ENCODE results near the gene CPVL.

CPVL gene

GRCh38 chr7:28984631-28985030 lies 161.7 kb downstream of the CPVL start:
- TF ChIP-seq ZFX (IDR thresholded peaks at IDR 0.05) (no peak), CTCF (conservative IDR thresholded peaks at IDR 0.05) (no peak)
- H3K27ac ChIP-seq: no peak overlapping the region

DNA sequence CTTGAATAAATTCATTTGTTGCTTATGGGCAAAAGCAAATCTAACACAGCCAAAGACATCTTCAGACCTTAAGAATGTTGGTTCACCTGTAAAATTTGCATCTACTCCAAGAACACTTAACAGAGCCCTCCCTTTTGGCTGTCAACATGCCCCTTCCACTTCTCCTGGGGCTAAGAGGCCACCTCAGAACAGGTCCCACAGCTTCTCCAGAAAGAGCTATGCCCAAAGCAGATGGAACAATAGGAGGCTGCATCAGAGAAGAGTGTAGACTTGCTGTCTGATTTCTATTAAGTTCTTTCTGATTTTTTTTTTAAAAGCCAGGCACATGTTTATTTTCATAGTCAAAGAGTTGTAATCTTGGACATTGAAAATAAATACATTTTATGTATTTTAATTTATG lies 162.1 kb downstream of the CPVL start:
- no peak for TF ChIP-seq ZFX (IDR thresholded peaks at IDR 0.05)
- TF ChIP-seq CTCF (conservative IDR thresholded peaks at IDR 0.05): no peak
- no peak overlapping the region for H3K27ac ChIP-seq

- H3K27ac ChIP-seq: no peak overlapping the region
- no peak for TF ChIP-seq CTCF (conservative IDR thresholded peaks at IDR 0.05)
- TF ChIP-seq ZFX (IDR thresholded peaks at IDR 0.05): no peak
Observed at GRCh38 chr7:28983396-28984190, 162.7 kb downstream of the CPVL start.

DNA sequence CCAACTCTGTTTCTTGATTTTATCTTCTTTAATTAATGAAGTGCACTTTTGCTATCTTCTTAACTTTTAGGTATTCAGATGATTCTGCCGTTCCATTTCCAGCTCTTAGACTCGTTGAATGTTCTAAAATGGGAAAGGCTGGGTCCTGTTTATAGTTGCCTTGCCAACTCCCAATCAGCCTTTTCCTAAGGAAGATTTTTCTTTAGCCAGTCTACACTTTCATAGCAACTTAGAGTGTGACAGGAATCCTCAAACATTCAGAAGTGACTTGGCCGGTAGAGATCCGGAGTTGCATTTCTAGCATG lies 165.2 kb downstream of the CPVL start:
- H3K27ac ChIP-seq: no peak overlapping the region
- TF ChIP-seq CTCF (conservative IDR thresholded peaks at IDR 0.05) (no peak), ZFX (IDR thresholded peaks at IDR 0.05) (no peak)

DNA sequence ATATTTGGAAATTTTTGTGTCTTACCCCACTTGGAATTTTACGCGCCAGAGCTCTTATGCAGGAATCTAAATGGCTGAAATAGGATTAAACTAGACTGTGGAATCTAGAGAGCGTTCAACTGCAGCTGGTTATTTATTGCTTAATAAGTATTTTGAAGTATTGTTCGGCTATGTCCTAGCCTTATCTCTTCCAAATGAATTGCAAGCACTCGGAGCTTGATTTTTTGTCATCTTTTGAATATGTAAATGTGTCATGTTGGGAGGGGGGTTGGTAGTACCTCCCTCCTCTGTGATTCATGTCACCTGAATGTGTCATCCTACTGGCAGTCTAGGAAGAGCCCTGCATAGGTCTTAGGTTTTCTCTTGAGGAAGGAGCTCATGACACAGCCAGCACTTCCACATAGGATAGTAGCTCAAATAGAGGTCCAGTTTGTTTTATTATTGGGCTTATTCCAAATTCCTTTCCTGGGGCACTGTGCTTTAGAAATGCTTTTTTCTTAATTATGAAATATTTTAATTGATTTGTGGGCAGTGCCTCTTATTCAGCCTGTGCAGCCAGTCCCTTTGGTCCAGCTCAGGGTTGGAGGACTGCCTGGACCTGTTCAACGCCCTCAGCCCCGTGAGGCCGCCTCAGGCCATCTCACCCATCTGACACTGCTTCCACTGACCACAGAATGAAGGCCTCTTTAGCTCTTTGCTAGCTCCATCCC lies 165.7 kb downstream of the CPVL start:
- H3K27ac ChIP-seq: no peak overlapping the region
- no peak for TF ChIP-seq CTCF (conservative IDR thresholded peaks at IDR 0.05)
- no peak for TF ChIP-seq ZFX (IDR thresholded peaks at IDR 0.05)

DNA sequence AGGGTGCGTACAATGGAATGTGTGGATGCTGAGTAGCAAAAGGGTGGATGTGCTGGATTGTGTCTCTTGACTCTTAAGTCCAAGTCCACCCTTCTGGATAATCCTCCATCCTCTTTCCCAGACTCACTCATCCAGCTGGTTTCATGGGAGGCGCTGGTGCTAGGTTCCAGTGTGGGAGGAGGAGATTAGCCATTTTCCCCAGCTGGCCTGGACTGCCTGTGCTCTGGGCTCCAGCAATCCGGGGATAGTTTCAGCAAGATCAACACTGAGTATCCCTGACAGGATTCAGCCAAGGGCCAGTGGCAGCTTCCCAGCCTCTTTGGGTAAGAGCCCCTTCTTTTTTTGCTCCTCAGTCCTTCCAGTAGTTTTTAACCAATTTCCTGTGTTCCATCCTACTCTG lies 166.6 kb downstream of the CPVL start:
- no peak for TF ChIP-seq ZFX (IDR thresholded peaks at IDR 0.05)
- no peak for TF ChIP-seq CTCF (conservative IDR thresholded peaks at IDR 0.05)
- no peak overlapping the region for H3K27ac ChIP-seq

- no peak for TF ChIP-seq ZFX (IDR thresholded peaks at IDR 0.05)
- TF ChIP-seq CTCF (conservative IDR thresholded peaks at IDR 0.05): no peak
- no peak overlapping the region for H3K27ac ChIP-seq
Observed at GRCh38 chr7:28977881-28978280, 168.5 kb downstream of the CPVL start.

Data from C4-2B (cell line).